Measurements from ENCODE around the gene PRDX2.

The PRDX2 gene

GRCh38 chr19:12748489-12748888 lies 53.1 kb downstream of the PRDX2 start:
- H3K27me3 Mint-ChIP-seq (ENCODE audit: low read depth): peaks cover 56% of the 10 kb centered on the region
- H3K36me3 Mint-ChIP-seq (ENCODE audit: low read depth): peaks cover 41% of the 10 kb centered on the region
- TF ChIP-seq CTCF (IDR thresholded peaks at IDR 0.05; ENCODE audit: unreplicated experiment in 3 of 3): no peak
- no peak overlapping the region for H3K4me3 Mint-ChIP-seq
- peaks cover 4% of the 10 kb centered on the region for H3K9me3 Mint-ChIP-seq
- no peak overlapping the region for H3K27ac Mint-ChIP-seq
- no peaks in the 10 kb centered on the region for H3K4me1 Mint-ChIP-seq
